Measurements from ENCODE around the gene KCNIP4.

DNA sequence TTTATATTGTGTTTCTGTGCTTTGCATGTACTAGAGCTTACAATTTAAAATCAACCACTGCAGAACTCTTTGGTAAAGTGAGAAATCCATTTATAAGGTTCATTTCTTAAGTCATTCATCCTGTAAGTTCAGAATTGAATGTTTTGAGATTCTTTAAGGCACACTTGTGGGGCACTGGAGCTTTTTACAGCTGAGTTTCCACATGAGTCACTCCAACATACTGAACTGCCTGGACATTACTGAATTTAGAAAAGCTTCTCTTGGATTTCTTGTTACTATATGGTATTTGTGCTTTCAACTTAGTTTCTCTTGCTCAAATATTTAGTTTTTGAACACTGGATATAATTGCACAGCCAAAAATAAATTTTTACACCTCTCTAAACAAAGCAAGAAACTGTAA is 1022.0 kb downstream of the KCNIP4 start:
- TF ChIP-seq REST (IDR thresholded peaks at IDR 0.05; ENCODE audit: insufficient replicate concordance, low read depth) (no peak), POLR2AphosphoS5 (IDR thresholded peaks at IDR 0.05; ENCODE audit: low read depth) (no peak), GABPA (IDR thresholded peaks at IDR 0.05; ENCODE audit: low read depth) (no peak)
- TF ChIP-seq, protein P1, sequence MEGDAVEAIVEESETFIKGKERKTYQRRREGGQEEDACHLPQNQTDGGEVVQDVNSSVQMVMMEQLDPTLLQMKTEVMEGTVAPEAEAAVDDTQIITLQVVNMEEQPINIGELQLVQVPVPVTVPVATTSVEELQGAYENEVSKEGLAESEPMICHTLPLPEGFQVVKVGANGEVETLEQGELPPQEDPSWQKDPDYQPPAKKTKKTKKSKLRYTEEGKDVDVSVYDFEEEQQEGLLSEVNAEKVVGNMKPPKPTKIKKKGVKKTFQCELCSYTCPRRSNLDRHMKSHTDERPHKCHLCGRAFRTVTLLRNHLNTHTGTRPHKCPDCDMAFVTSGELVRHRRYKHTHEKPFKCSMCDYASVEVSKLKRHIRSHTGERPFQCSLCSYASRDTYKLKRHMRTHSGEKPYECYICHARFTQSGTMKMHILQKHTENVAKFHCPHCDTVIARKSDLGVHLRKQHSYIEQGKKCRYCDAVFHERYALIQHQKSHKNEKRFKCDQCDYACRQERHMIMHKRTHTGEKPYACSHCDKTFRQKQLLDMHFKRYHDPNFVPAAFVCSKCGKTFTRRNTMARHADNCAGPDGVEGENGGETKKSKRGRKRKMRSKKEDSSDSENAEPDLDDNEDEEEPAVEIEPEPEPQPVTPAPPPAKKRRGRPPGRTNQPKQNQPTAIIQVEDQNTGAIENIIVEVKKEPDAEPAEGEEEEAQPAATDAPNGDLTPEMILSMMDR (IDR thresholded peaks at IDR 0.05; ENCODE audit: insufficient read depth, low read length) = no peak

All from HL-60 (cell line).